GM18858 (cell line): ENCODE measurements around the gene NRCAM.
"Not testable (repeated sequence)": the region's sequence is repeated elsewhere in the genome, so short reads cannot be mapped to it uniquely, and the experiment has no call there.

Source experiments
- ATAC-seq: cut with Tn5 transposase; IDR thresholded peaks from one replicate; pipeline ENCODE4 v1.9.1; 2021; ENCODE audit not compliant: unreplicated experiment

NRCAM gene

GRCh38 chr7:108455998-108456677 lies at the start of gene NRCAM:
Gene NRCAM (minus strand): TSS chr7:108456436. CDS start chr7:108240064, 216,372 bp downstream.
- ATAC-seq, result no peak

GRCh38 chr7:108504576-108504975 lies 48.3 kb upstream of the NRCAM start:
- ATAC-seq, result not testable (repeated sequence)

GRCh38 chr7:108503112-108504026 lies 47.1 kb upstream of the NRCAM start:
- peak; percentile 97 for ATAC-seq

GRCh38 chr7:108499566-108499965 lies 43.3 kb upstream of the NRCAM start:
- ATAC-seq, result no peak

GRCh38 chr7:108498481-108498880 lies 42.2 kb upstream of the NRCAM start:
- ATAC-seq, result no peak

GRCh38 chr7:108497082-108497725 lies 41.0 kb upstream of the NRCAM start:
- ATAC-seq, result peak; percentile 79

GRCh38 chr7:108492742-108493141 lies 36.5 kb upstream of the NRCAM start:
- no peak for ATAC-seq

- no peak for ATAC-seq
Observed at GRCh38 chr7:108488768-108489538, 32.7 kb upstream of the NRCAM start.

- ATAC-seq, result no peak
Observed at GRCh38 chr7:108487646-108488045, 31.4 kb upstream of the NRCAM start.

GRCh38 chr7:108486291-108486966 lies 30.2 kb upstream of the NRCAM start:
- ATAC-seq, result peak; percentile 61

- no peak for ATAC-seq
Observed at GRCh38 chr7:108484137-108484536, 27.9 kb upstream of the NRCAM start.

- ATAC-seq, result no peak
Observed at GRCh38 chr7:108480311-108480710, 24.1 kb upstream of the NRCAM start.

GRCh38 chr7:108479751-108480150 lies 23.5 kb upstream of the NRCAM start:
- no peak for ATAC-seq

GRCh38 chr7:108479118-108479517 lies 22.9 kb upstream of the NRCAM start:
- no peak for ATAC-seq

- no peak for ATAC-seq
Observed at GRCh38 chr7:108468246-108468645, 12.0 kb upstream of the NRCAM start.

- ATAC-seq, result no peak
Observed at GRCh38 chr7:108467391-108467790, 11.2 kb upstream of the NRCAM start.

- ATAC-seq, result not testable (repeated sequence)
Observed at GRCh38 chr7:108466322-108466721, 10.1 kb upstream of the NRCAM start.

GRCh38 chr7:108464743-108465142 lies 8.5 kb upstream of the NRCAM start:
- ATAC-seq, result no peak

GRCh38 chr7:108463613-108464012 lies 7.4 kb upstream of the NRCAM start:
- no peak for ATAC-seq

GRCh38 chr7:108461840-108462239 lies 5.6 kb upstream of the NRCAM start:
- ATAC-seq, result no peak
